ENCODE results near the gene AATF. TPM values are rescaled to one million over a fixed set of nuclear protein-coding genes. Genes with fewer than 3 reads are reported as not detected.

Gene AATF
- total RNA-seq, 1 experiment from 2014 or later = 45.1 TPM

- H3K9me3 ChIP-seq (ENCODE audit: low read length) = no peaks in the 10 kb centered on the region
- no peak for DNase-seq
- no peaks in the 10 kb centered on the region for H4K20me1 ChIP-seq (ENCODE audit: insufficient read depth, low read depth, low read length)
- no peaks in the 10 kb centered on the region for H3K9me2 ChIP-seq (replicated peaks; ENCODE audit: insufficient read depth, low read length)
- no peak overlapping the region for H3K9ac ChIP-seq (ENCODE audit: low read length)
- H3K4me2 ChIP-seq (ENCODE audit: low read depth, low read length, poor library complexity, severe bottlenecking) = no peak overlapping the region
- H3K27ac ChIP-seq (ENCODE audit: low read length) = no peak overlapping the region
- H3K36me3 ChIP-seq (ENCODE audit: insufficient read depth, low read length) = peaks cover 24% of the 10 kb centered on the region; the same call in 1 of the 2 replicates
- H3K4me1 ChIP-seq (ENCODE audit: low read length) = no peaks in the 10 kb centered on the region
- H3K4me3 ChIP-seq (ENCODE audit: low read length) = no peak overlapping the region
- no peaks in the 10 kb centered on the region for H3K27me3 ChIP-seq (ENCODE audit: low read length)
- H3K79me2 ChIP-seq (ENCODE audit: low read length) = no peaks in the 10 kb centered on the region
- H2AFZ ChIP-seq (ENCODE audit: low read length) = no peak overlapping the region
Observed at GRCh38 chr17:37098910-37099664, 150.3 kb downstream of the AATF start.

- Histone ChIP-seq H3K4me1 (ENCODE audit: low read length) (no peaks in the 10 kb centered on the region), H2AFZ (ENCODE audit: low read length) (no peak overlapping the region), H3K4me2 (ENCODE audit: low read depth, low read length, poor library complexity, severe bottlenecking) (no peak overlapping the region), H3K4me3 (ENCODE audit: low read length) (no peak overlapping the region), H3K27ac (ENCODE audit: low read length) (no peak overlapping the region), H3K27me3 (ENCODE audit: low read length) (no peaks in the 10 kb centered on the region), H3K36me3 (ENCODE audit: insufficient read depth, low read length) (peaks cover 20% of the 10 kb centered on the region; the same call in 1 of the 2 replicates), H3K9ac (ENCODE audit: low read length) (no peak overlapping the region), H4K20me1 (ENCODE audit: insufficient read depth, low read depth, low read length) (no peaks in the 10 kb centered on the region), H3K9me2 (replicated peaks; ENCODE audit: insufficient read depth, low read length) (no peaks in the 10 kb centered on the region), H3K79me2 (ENCODE audit: low read length) (no peaks in the 10 kb centered on the region), H3K9me3 (ENCODE audit: low read length) (no peaks in the 10 kb centered on the region)
- no peak for DNase-seq
Observed at GRCh38 chr17:37100231-37100630, 151.5 kb downstream of the AATF start.

- H3K27ac ChIP-seq (ENCODE audit: low read length) = no peak overlapping the region
- H3K4me1 ChIP-seq (ENCODE audit: low read length) = peaks cover 2% of the 10 kb centered on the region; the same call in 1 of the 2 replicates
- H3K27me3 ChIP-seq (ENCODE audit: low read length) = no peaks in the 10 kb centered on the region
- no peak for DNase-seq
- H3K9me3 ChIP-seq (ENCODE audit: low read length) = no peaks in the 10 kb centered on the region
- peaks cover 19% of the 10 kb centered on the region; the same call in 1 of the 2 replicates for H3K36me3 ChIP-seq (ENCODE audit: insufficient read depth, low read length)
- no peaks in the 10 kb centered on the region for H3K9me2 ChIP-seq (replicated peaks; ENCODE audit: insufficient read depth, low read length)
- no peaks in the 10 kb centered on the region for H3K79me2 ChIP-seq (ENCODE audit: low read length)
- no peak overlapping the region for H3K4me3 ChIP-seq (ENCODE audit: low read length)
- H3K4me2 ChIP-seq (ENCODE audit: low read depth, low read length, poor library complexity, severe bottlenecking) = no peak overlapping the region
- H3K9ac ChIP-seq (ENCODE audit: low read length) = no peak overlapping the region
- H2AFZ ChIP-seq (ENCODE audit: low read length) = no peak overlapping the region
- no peaks in the 10 kb centered on the region for H4K20me1 ChIP-seq (ENCODE audit: insufficient read depth, low read depth, low read length)
Observed at GRCh38 chr17:37101306-37101705, 152.6 kb downstream of the AATF start.

DNA sequence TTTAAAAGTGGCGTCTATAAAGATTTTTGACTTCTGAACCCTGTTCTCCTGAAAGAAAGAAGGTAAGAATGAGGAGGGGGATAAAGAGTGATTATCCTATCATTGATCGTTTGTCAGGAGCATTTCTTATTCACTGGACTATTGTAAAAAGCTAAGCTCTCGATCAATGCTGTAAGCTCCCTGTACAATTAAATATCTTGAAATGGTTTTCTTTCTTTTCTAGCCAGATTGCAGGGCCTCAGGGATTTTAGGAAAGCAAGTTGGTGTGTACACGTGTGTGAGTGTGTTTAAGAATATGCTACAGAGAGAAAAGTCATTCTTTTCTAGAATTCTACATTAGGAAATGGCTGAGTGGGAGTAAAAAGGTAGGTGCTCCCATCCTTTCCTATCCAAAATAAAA is 154.5 kb downstream of the AATF start:
- Histone ChIP-seq H3K4me3 (ENCODE audit: low read length) (no peak overlapping the region), H3K27ac (ENCODE audit: low read length) (no peak overlapping the region), H3K4me2 (ENCODE audit: low read depth, low read length, poor library complexity, severe bottlenecking) (no peak overlapping the region), H3K27me3 (ENCODE audit: low read length) (no peaks in the 10 kb centered on the region), H3K4me1 (ENCODE audit: low read length) (peaks cover 6% of the 10 kb centered on the region), H3K9me2 (replicated peaks; ENCODE audit: insufficient read depth, low read length) (no peaks in the 10 kb centered on the region), H3K9me3 (ENCODE audit: low read length) (no peaks in the 10 kb centered on the region), H4K20me1 (ENCODE audit: insufficient read depth, low read depth, low read length) (no peaks in the 10 kb centered on the region), H3K9ac (ENCODE audit: low read length) (no peak overlapping the region), H3K79me2 (ENCODE audit: low read length) (no peaks in the 10 kb centered on the region), H2AFZ (ENCODE audit: low read length) (no peak overlapping the region), H3K36me3 (ENCODE audit: insufficient read depth, low read length) (peaks cover 18% of the 10 kb centered on the region; the same call in 1 of the 2 replicates)
- no peak for DNase-seq

- H2AFZ ChIP-seq (ENCODE audit: low read length) = no peak overlapping the region
- no peak for DNase-seq
- no peaks in the 10 kb centered on the region for H3K27me3 ChIP-seq (ENCODE audit: low read length)
- no peak overlapping the region for H3K27ac ChIP-seq (ENCODE audit: low read length)
- H3K4me1 ChIP-seq (ENCODE audit: low read length) = peaks cover 6% of the 10 kb centered on the region
- peaks cover 36% of the 10 kb centered on the region; the same call in 1 of the 2 replicates for H3K36me3 ChIP-seq (ENCODE audit: insufficient read depth, low read length)
- H3K4me2 ChIP-seq (ENCODE audit: low read depth, low read length, poor library complexity, severe bottlenecking) = no peak overlapping the region
- H3K79me2 ChIP-seq (ENCODE audit: low read length) = no peaks in the 10 kb centered on the region
- H3K9me2 ChIP-seq (replicated peaks; ENCODE audit: insufficient read depth, low read length) = no peaks in the 10 kb centered on the region
- H3K9me3 ChIP-seq (ENCODE audit: low read length) = no peaks in the 10 kb centered on the region
- H4K20me1 ChIP-seq (ENCODE audit: insufficient read depth, low read depth, low read length) = no peaks in the 10 kb centered on the region
- no peak overlapping the region for H3K4me3 ChIP-seq (ENCODE audit: low read length)
- no peak overlapping the region for H3K9ac ChIP-seq (ENCODE audit: low read length)
Observed at GRCh38 chr17:37106049-37106448, 157.3 kb downstream of the AATF start.

Small RNAs within 50 kb of the gene (small RNA-seq; reads per million reads assigned to genes)
- gene AC243773.2 (not detected), gene MIR2909 (not detected)

Other genes with a start within 250 kb of the AATF start
- gene LHX1, start 11.5 kb upstream of the AATF start, total RNA-seq (2014; rRNA removed; shearing (Covaris generic); ENCODE audit: low replicate concordance) = not detected in 2 replicates

All from Karpas-422 (cell line).